Measurements from ENCODE around the gene MARCHF2. TPM values are rescaled to one million over a fixed set of nuclear protein-coding genes. Genes with fewer than 3 reads are reported as not detected.

Gene MARCHF2
- total RNA-seq, 2 experiments from 2014 or later: 9.1 to 10.1 TPM

- ATAC-seq (no peak), DNase-seq (no peak)
- ChIA-PET CTCF (interaction anchor here (0.5 to 2.7 kb wide), 4 partner anchors 10 to 145 kb away, joined by 3 to 11 read pairs (median 6); partner anchors contain the start of gene HNRNPM), POLR2A (interaction anchor here (0.6 to 1.0 kb wide), 3 partner anchors 9 to 114 kb away, joined by 3 to 4 read pairs (median 3); partner anchors contain the start of gene HNRNPM)
- H3K9me3 Mint-ChIP-seq (ENCODE audit: low read depth): no peaks in the 10 kb centered on the region
- H3K4me3 Mint-ChIP-seq: no peak overlapping the region
- H3K27me3 Mint-ChIP-seq: no peaks in the 10 kb centered on the region
- no peak overlapping the region for H3K27ac Mint-ChIP-seq
- H3K36me3 Mint-ChIP-seq (ENCODE audit: low read depth): peaks cover 52% of the 10 kb centered on the region
- intact Hi-C loops (cut with DNase I, micrococcal nuclease): no loop called here
- H3K4me1 Mint-ChIP-seq: peaks cover 98% of the 10 kb centered on the region
Measured at GRCh38 chr19:8456064-8456463, 43.0 kb downstream of the MARCHF2 start.

GRCh38 chr19:8457209-8457608 lies 44.1 kb downstream of the MARCHF2 start:
- ChIA-PET POLR2A (no interaction called here), CTCF (interaction anchor here (1.1 to 2.7 kb wide), 3 partner anchors 11 to 121 kb away, joined by 6 to 11 read pairs (median 10); partner anchors contain the start of gene HNRNPM)
- Mint-ChIP-seq H3K4me3 (no peak overlapping the region), H3K4me1 (peaks cover 93% of the 10 kb centered on the region), H3K27me3 (no peaks in the 10 kb centered on the region), H3K9me3 (ENCODE audit: low read depth) (no peaks in the 10 kb centered on the region), H3K36me3 (ENCODE audit: low read depth) (peaks cover 47% of the 10 kb centered on the region), H3K27ac (peak overlapping the region; percentile 69)
- DNase-seq: no peak
- intact Hi-C loops (cut with DNase I, micrococcal nuclease): no loop called here
- no peak for ATAC-seq

DNA sequence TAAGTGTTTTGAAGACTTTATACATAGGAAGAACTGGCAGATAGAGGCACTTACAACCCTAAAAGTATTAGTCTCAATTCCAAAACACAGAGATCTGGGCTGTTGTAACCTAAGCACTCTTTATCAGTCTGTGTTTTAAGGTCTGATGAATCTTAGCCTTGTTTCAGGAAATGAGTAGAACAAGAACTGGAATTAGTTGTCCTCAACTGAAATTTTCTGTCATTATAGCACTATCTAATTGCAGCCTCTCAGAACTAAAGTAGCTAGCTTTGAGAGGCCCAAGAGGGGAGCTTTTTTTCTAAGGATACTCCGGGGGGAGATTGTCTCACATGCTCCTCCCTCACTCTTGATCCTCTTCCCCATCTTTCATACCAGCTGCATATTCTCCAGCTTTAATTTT lies 44.7 kb downstream of the MARCHF2 start:
- H3K9me3 Mint-ChIP-seq (ENCODE audit: low read depth): no peaks in the 10 kb centered on the region
- no peaks in the 10 kb centered on the region for H3K27me3 Mint-ChIP-seq
- H3K27ac Mint-ChIP-seq: peak overlapping the region; percentile 69
- no peak for DNase-seq
- H3K4me1 Mint-ChIP-seq: peaks cover 90% of the 10 kb centered on the region
- ATAC-seq: peak; percentile 77
- H3K36me3 Mint-ChIP-seq (ENCODE audit: low read depth): peaks cover 49% of the 10 kb centered on the region
- ChIA-PET CTCF (interaction anchor here (1.1 to 2.7 kb wide), 4 partner anchors 12 to 121 kb away, joined by 3 to 11 read pairs (median 8); partner anchors contain the start of gene HNRNPM), POLR2A (interaction anchor here (0.7 to 1.2 kb wide), 5 partner anchors 8 to 179 kb away, joined by 3 to 5 read pairs (median 3); partner anchors contain the start of gene HNRNPM)
- intact Hi-C loops (cut with DNase I, micrococcal nuclease): no loop called here
- no peak overlapping the region for H3K4me3 Mint-ChIP-seq

GRCh38 chr19:8458380-8458779 lies 45.3 kb downstream of the MARCHF2 start:
- POLR2A ChIA-PET: interaction anchor here (0.7 to 1.2 kb wide), 5 partner anchors 9 to 178 kb away, joined by 3 to 5 read pairs (median 3); partner anchors contain the start of gene HNRNPM
- ATAC-seq (no peak), DNase-seq (no peak)
- intact Hi-C loops (cut with DNase I, micrococcal nuclease): no loop called here
- H3K9me3 Mint-ChIP-seq (ENCODE audit: low read depth): no peaks in the 10 kb centered on the region
- H3K27ac Mint-ChIP-seq: no peak overlapping the region
- CTCF ChIA-PET: interaction anchor here (1.1 to 2.7 kb wide), 3 partner anchors 24 to 120 kb away, joined by 3 to 10 read pairs (median 6); no protein-coding TSS in a partner anchor
- H3K4me3 Mint-ChIP-seq: no peak overlapping the region
- peaks cover 52% of the 10 kb centered on the region for H3K36me3 Mint-ChIP-seq (ENCODE audit: low read depth)
- H3K27me3 Mint-ChIP-seq: no peaks in the 10 kb centered on the region
- peaks cover 86% of the 10 kb centered on the region for H3K4me1 Mint-ChIP-seq

GRCh38 chr19:8459095-8459494 lies 46.0 kb downstream of the MARCHF2 start:
- H3K4me3 Mint-ChIP-seq: no peak overlapping the region
- peaks cover 58% of the 10 kb centered on the region for H3K36me3 Mint-ChIP-seq (ENCODE audit: low read depth)

GRCh38 chr19:8459520-8460270 lies 46.6 kb downstream of the MARCHF2 start:
- no peaks in the 10 kb centered on the region for H3K27me3 Mint-ChIP-seq
- H3K36me3 Mint-ChIP-seq (ENCODE audit: low read depth): peaks cover 63% of the 10 kb centered on the region
- ChIA-PET CTCF (interaction anchor here (0.6 to 1.1 kb wide), 5 partner anchors 23 to 106 kb away, joined by 3 read pairs; no protein-coding TSS in a partner anchor), POLR2A (interaction anchor here (0.8 kb wide), 1 partner anchor 10 kb away, joined by 4 read pairs; no protein-coding TSS in a partner anchor)
- peaks cover 75% of the 10 kb centered on the region for H3K4me1 Mint-ChIP-seq
- intact Hi-C loops (cut with DNase I, micrococcal nuclease): no loop called here
- no peak overlapping the region for H3K4me3 Mint-ChIP-seq
- DNase-seq (no peak), ATAC-seq (no peak)
- H3K27ac Mint-ChIP-seq: peak overlapping the region; percentile 78
- H3K9me3 Mint-ChIP-seq (ENCODE audit: low read depth): no peaks in the 10 kb centered on the region

More at GRCh38 chr19:8459095-8459494, 46.0 kb downstream of the MARCHF2 start:
- intact Hi-C loops (cut with DNase I, micrococcal nuclease): no loop called here
- DNase-seq (no peak), ATAC-seq (no peak)
- H3K4me1 Mint-ChIP-seq: peaks cover 81% of the 10 kb centered on the region
- H3K27ac Mint-ChIP-seq: peak overlapping the region; percentile 6
- no peaks in the 10 kb centered on the region for H3K27me3 Mint-ChIP-seq
- H3K9me3 Mint-ChIP-seq (ENCODE audit: low read depth): no peaks in the 10 kb centered on the region
- CTCF ChIA-PET: interaction anchor here (0.6 to 1.0 kb wide), 2 partner anchors 22 to 105 kb away, joined by 3 read pairs; no protein-coding TSS in a partner anchor
- POLR2A ChIA-PET: no interaction called here

GRCh38 chr19:8460516-8461298 lies 47.6 kb downstream of the MARCHF2 start:
- H3K4me1 Mint-ChIP-seq: peaks cover 65% of the 10 kb centered on the region
- H3K9me3 Mint-ChIP-seq (ENCODE audit: low read depth): no peaks in the 10 kb centered on the region
- ATAC-seq: no peak
- H3K36me3 Mint-ChIP-seq (ENCODE audit: low read depth): peaks cover 64% of the 10 kb centered on the region
- H3K27ac Mint-ChIP-seq: peak overlapping the region; percentile 14
- ChIA-PET POLR2A (interaction anchor here (0.8 kb wide), 1 partner anchor 11 kb away, joined by 4 read pairs; no protein-coding TSS in a partner anchor), CTCF (interaction anchor here (0.6 to 1.1 kb wide), 3 partner anchors 37 to 193 kb away, joined by 3 read pairs; no protein-coding TSS in a partner anchor)
- no peaks in the 10 kb centered on the region for H3K27me3 Mint-ChIP-seq
- H3K4me3 Mint-ChIP-seq: no peak overlapping the region
- no peak for DNase-seq
- intact Hi-C loops (cut with DNase I, micrococcal nuclease): no loop called here

DNA sequence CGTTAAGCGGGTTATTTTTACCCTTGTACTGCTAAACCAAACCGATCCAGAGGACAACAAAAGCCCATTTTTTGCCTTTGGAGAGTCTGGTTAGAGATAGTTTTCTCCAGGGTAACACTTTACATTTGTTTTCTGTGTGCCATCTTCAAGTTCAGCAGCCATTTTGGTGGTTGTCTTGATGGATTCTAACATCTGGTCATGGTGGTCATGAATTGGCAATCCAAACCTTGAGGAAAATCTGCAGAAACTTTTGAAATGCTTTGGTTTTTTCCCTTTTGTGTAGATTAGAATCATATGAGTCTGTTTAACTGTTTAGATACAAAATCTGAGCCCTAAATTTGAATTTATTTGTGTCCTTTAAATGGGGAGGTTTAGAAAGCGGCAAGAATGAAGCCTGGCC lies 48.3 kb downstream of the MARCHF2 start:
- H3K4me3 Mint-ChIP-seq: no peak overlapping the region
- H3K36me3 Mint-ChIP-seq (ENCODE audit: low read depth): peaks cover 65% of the 10 kb centered on the region
- H3K9me3 Mint-ChIP-seq (ENCODE audit: low read depth): no peaks in the 10 kb centered on the region
- ChIA-PET POLR2A (no interaction called here), CTCF (no interaction called here)
- H3K4me1 Mint-ChIP-seq: peaks cover 62% of the 10 kb centered on the region
- H3K27ac Mint-ChIP-seq: peak overlapping the region; percentile 20
- no peak for ATAC-seq
- no peak for DNase-seq
- H3K27me3 Mint-ChIP-seq: no peaks in the 10 kb centered on the region
- intact Hi-C loops (cut with DNase I, micrococcal nuclease): no loop called here

DNA sequence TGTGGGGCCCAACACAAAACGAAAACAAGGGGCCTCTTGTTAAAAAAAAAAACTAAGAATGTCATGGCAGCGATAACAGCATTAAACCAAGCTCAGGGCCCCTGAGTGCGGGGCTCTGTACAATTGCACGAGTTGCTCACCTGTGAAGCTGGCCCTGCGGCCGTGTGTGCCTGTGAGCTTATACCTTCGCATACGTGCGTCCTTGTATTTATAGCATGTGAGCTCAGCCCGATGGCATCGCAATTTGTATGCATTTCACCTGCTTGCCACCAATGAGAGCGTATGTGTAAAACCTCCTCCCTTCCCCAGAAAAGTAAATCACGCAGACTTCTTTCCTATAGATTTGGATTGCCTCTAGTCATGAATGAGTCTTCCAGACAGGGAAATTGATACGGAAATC lies 48.8 kb downstream of the MARCHF2 start:
- H3K4me1 Mint-ChIP-seq: peaks cover 58% of the 10 kb centered on the region
- no peaks in the 10 kb centered on the region for H3K27me3 Mint-ChIP-seq
- ChIA-PET POLR2A (no interaction called here), CTCF (interaction anchor here (0.7 to 1.6 kb wide), 3 partner anchors 21 to 391 kb away, joined by 3 to 12 read pairs (median 4); partner anchors contain the start of gene MARCHF2)
- no peak for ATAC-seq
- H3K27ac Mint-ChIP-seq: no peak overlapping the region
- H3K4me3 Mint-ChIP-seq: no peak overlapping the region
- no peaks in the 10 kb centered on the region for H3K9me3 Mint-ChIP-seq (ENCODE audit: low read depth)
- peaks cover 63% of the 10 kb centered on the region for H3K36me3 Mint-ChIP-seq (ENCODE audit: low read depth)
- DNase-seq: no peak
- intact Hi-C loops (cut with DNase I, micrococcal nuclease): no loop called here

- Mint-ChIP-seq H3K36me3 (ENCODE audit: low read depth) (peaks cover 66% of the 10 kb centered on the region), H3K27me3 (no peaks in the 10 kb centered on the region), H3K27ac (no peak overlapping the region), H3K4me3 (no peak overlapping the region), H3K4me1 (peaks cover 55% of the 10 kb centered on the region), H3K9me3 (ENCODE audit: low read depth) (no peaks in the 10 kb centered on the region)
- intact Hi-C loops (cut with DNase I, micrococcal nuclease): no loop called here
- ATAC-seq (no peak), DNase-seq (no peak)
- POLR2A ChIA-PET: interaction anchor here (0.7 kb wide), 1 partner anchor 17 kb away, joined by 3 read pairs; no protein-coding TSS in a partner anchor
- CTCF ChIA-PET: interaction anchor here (0.7 to 1.6 kb wide), 4 partner anchors 18 to 392 kb away, joined by 3 to 12 read pairs (median 4); partner anchors contain the start of genes HNRNPM and MARCHF2
Measured at GRCh38 chr19:8462571-8462970, 49.5 kb downstream of the MARCHF2 start.

DNA sequence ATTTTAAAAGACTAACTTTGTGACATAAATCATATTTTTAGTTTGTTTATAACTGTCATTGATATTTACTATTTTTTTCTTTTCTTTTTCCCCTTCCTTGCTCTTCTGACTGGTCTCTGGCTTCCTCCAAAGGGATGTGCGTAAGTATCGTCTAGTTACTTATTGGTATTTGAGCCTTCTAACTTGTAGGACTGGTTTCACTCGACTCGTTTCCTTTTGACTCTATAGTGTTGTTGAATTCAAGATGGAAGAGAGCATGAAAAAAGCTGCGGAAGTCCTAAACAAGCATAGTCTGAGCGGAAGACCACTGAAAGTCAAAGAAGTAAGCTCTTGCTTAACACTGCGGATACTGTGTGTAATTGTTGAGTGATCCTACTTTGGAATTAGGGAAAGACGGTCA lies 50.3 kb downstream of the MARCHF2 start:
- POLR2A ChIA-PET: interaction anchor here (0.5 to 0.7 kb wide), 3 partner anchors 16 to 1685 kb away, joined by 3 to 8 read pairs (median 3); no protein-coding TSS in a partner anchor
- CTCF ChIA-PET: interaction anchor here (1.1 to 2.1 kb wide), 3 partner anchors 10 to 50 kb away, joined by 4 to 12 read pairs (median 5); partner anchors contain the start of genes HNRNPM and MARCHF2
- H3K27ac Mint-ChIP-seq: no peak overlapping the region
- H3K9me3 Mint-ChIP-seq (ENCODE audit: low read depth): no peaks in the 10 kb centered on the region
- ATAC-seq: no peak
- H3K4me3 Mint-ChIP-seq: no peak overlapping the region
- peaks cover 67% of the 10 kb centered on the region for H3K36me3 Mint-ChIP-seq (ENCODE audit: low read depth)
- H3K27me3 Mint-ChIP-seq: no peaks in the 10 kb centered on the region
- peaks cover 48% of the 10 kb centered on the region for H3K4me1 Mint-ChIP-seq
- DNase-seq: no peak
- intact Hi-C loops (cut with DNase I, micrococcal nuclease): no loop called here

Measured in activated CD4-positive, alpha-beta T cell treated with anti-CD3 and anti-CD28 coated beads for 36 hours (primary cell).